Measurements from ENCODE around the gene TRIML2. TPM values are rescaled to one million over a fixed set of nuclear protein-coding genes. Genes with fewer than 3 reads are reported as not detected.

TRIML2 gene
- total and polyA plus RNA-seq, 4 experiments from 2014 or later: not detected

- H3K4me1 Mint-ChIP-seq: no peaks in the 10 kb centered on the region
- H3K27me3 ChIP-seq (ENCODE audit: insufficient read depth, low read length): no peaks in the 10 kb centered on the region
- H3K9me3 Mint-ChIP-seq: peaks cover 0 to 20% (median 7%) of the 10 kb centered on the region in 8 donors
- H3K27ac Mint-ChIP-seq: no peak overlapping the region
- no peak for DNase-seq
- H3K9me3 ChIP-seq (ENCODE audit: control insufficient read depth in 1 of 2, low read length in 2 of 2): no peaks in the 10 kb centered on the region
- intact Hi-C loops (cut with micrococcal nuclease): no loop called here
- CTCF ChIA-PET (ENCODE audit: partially characterized antibody): no interaction called here
- POLR2A ChIA-PET (ENCODE audit: partially characterized antibody): no interaction called here
- no peaks in the 10 kb centered on the region for H3K27me3 Mint-ChIP-seq
- H3K27ac ChIP-seq (ENCODE audit: low read depth, low read length): no peak overlapping the region
- H3K4me1 ChIP-seq (ENCODE audit: insufficient read depth, low read length): no peaks in the 10 kb centered on the region
- no peak overlapping the region for H3K4me3 Mint-ChIP-seq
- no peaks in the 10 kb centered on the region for H3K36me3 Mint-ChIP-seq
- no peak overlapping the region for H3K4me3 ChIP-seq (ENCODE audit: low read length in 2 of 2)
- H3K36me3 ChIP-seq (ENCODE audit: insufficient read depth, low read length): no peaks in the 10 kb centered on the region
Observed at GRCh38 chr4:188143731-188144130, 34.3 kb upstream of the TRIML2 start.

GRCh38 chr4:188139671-188140070 is 30.3 kb upstream of the TRIML2 start:
- POLR2A ChIA-PET (ENCODE audit: partially characterized antibody): no interaction called here
- peaks cover 0 to 16% (median 7%) of the 10 kb centered on the region in 8 donors for H3K9me3 Mint-ChIP-seq
- CTCF ChIA-PET (ENCODE audit: partially characterized antibody): no interaction called here
- Histone ChIP-seq H3K4me3 (ENCODE audit: low read length in 2 of 2) (no peak overlapping the region), H3K36me3 (ENCODE audit: insufficient read depth, low read length) (no peaks in the 10 kb centered on the region), H3K27ac (ENCODE audit: low read depth, low read length) (no peak overlapping the region), H3K27me3 (ENCODE audit: insufficient read depth, low read length) (no peaks in the 10 kb centered on the region), H3K4me1 (ENCODE audit: insufficient read depth, low read length) (no peaks in the 10 kb centered on the region), H3K9me3 (ENCODE audit: control insufficient read depth in 1 of 2, low read length in 2 of 2) (no peaks in the 10 kb centered on the region)
- intact Hi-C loops (cut with micrococcal nuclease): no loop called here
- H3K27ac Mint-ChIP-seq: no peak overlapping the region
- no peaks in the 10 kb centered on the region for H3K4me1 Mint-ChIP-seq
- H3K36me3 Mint-ChIP-seq: no peaks in the 10 kb centered on the region
- DNase-seq: no peak
- H3K4me3 Mint-ChIP-seq: no peak overlapping the region
- no peaks in the 10 kb centered on the region for H3K27me3 Mint-ChIP-seq

- peaks cover 0 to 16% (median 6%) of the 10 kb centered on the region in 8 donors for H3K9me3 Mint-ChIP-seq
- H3K4me1 Mint-ChIP-seq: no peaks in the 10 kb centered on the region
- no peak within 1 kb of the TSS for H3K4me3 Mint-ChIP-seq
- H3K36me3 Mint-ChIP-seq: no peaks in the 10 kb centered on the region
- no peaks in the 10 kb centered on the region for H3K4me1 ChIP-seq (ENCODE audit: insufficient read depth, low read length)
- ChIA-PET POLR2A (ENCODE audit: partially characterized antibody) (no interaction called here), CTCF (ENCODE audit: partially characterized antibody) (no interaction called here)
- no peaks in the 10 kb centered on the region for H3K36me3 ChIP-seq (ENCODE audit: insufficient read depth, low read length)
- no peaks in the 10 kb centered on the region for H3K9me3 ChIP-seq (ENCODE audit: control insufficient read depth in 1 of 2, low read length in 2 of 2)
- no peak within 1 kb of the TSS for H3K27ac Mint-ChIP-seq
- H3K27me3 ChIP-seq (ENCODE audit: insufficient read depth, low read length): no peaks in the 10 kb centered on the region
- no peak within 1 kb of the TSS for H3K27ac ChIP-seq (ENCODE audit: low read depth, low read length)
- intact Hi-C loops (cut with micrococcal nuclease): no loop called here
- H3K27me3 Mint-ChIP-seq: no peaks in the 10 kb centered on the region
- DNase-seq: no peak
- no peak within 1 kb of the TSS for H3K4me3 ChIP-seq (ENCODE audit: low read length in 2 of 2)
Observed at GRCh38 chr4:188139141-188139540, 29.7 kb upstream of the TRIML2 start, which contains the start of gene TRIML1. Gene TRIML1 (plus strand): TSS chr4:188139441. CDS start chr4:188139559, 118 bp downstream.

- H3K4me3 Mint-ChIP-seq: no peak overlapping the region
- Histone ChIP-seq H3K4me1 (ENCODE audit: insufficient read depth, low read length) (no peaks in the 10 kb centered on the region), H3K27ac (ENCODE audit: low read depth, low read length) (no peak overlapping the region), H3K4me3 (ENCODE audit: low read length in 2 of 2) (no peak overlapping the region), H3K9me3 (ENCODE audit: control insufficient read depth in 1 of 2, low read length in 2 of 2) (no peaks in the 10 kb centered on the region), H3K36me3 (ENCODE audit: insufficient read depth, low read length) (no peaks in the 10 kb centered on the region), H3K27me3 (ENCODE audit: insufficient read depth, low read length) (no peaks in the 10 kb centered on the region)
- H3K4me1 Mint-ChIP-seq: no peaks in the 10 kb centered on the region
- ChIA-PET CTCF (ENCODE audit: partially characterized antibody) (no interaction called here), POLR2A (ENCODE audit: partially characterized antibody) (no interaction called here)
- H3K9me3 Mint-ChIP-seq: peaks cover 0 to 16% (median 7%) of the 10 kb centered on the region in 8 donors
- H3K27ac Mint-ChIP-seq: no peak overlapping the region
- intact Hi-C loops (cut with micrococcal nuclease): no loop called here
- no peaks in the 10 kb centered on the region for H3K36me3 Mint-ChIP-seq
- no peak for DNase-seq
- H3K27me3 Mint-ChIP-seq: no peaks in the 10 kb centered on the region
Observed at GRCh38 chr4:188138227-188138626, 28.8 kb upstream of the TRIML2 start.

GRCh38 chr4:188132232-188132631 is 22.8 kb upstream of the TRIML2 start:
- Mint-ChIP-seq H3K4me3 (no peak overlapping the region), H3K27me3 (no peaks in the 10 kb centered on the region), H3K4me1 (no peaks in the 10 kb centered on the region), H3K27ac (no peak overlapping the region), H3K36me3 (no peaks in the 10 kb centered on the region), H3K9me3 (peaks cover 0 to 12% (median 5%) of the 10 kb centered on the region in 8 donors)
- CTCF ChIA-PET (ENCODE audit: partially characterized antibody): no interaction called here
- Histone ChIP-seq H3K4me1 (ENCODE audit: insufficient read depth, low read length) (no peaks in the 10 kb centered on the region), H3K36me3 (ENCODE audit: insufficient read depth, low read length) (no peaks in the 10 kb centered on the region), H3K27me3 (ENCODE audit: insufficient read depth, low read length) (no peaks in the 10 kb centered on the region), H3K9me3 (ENCODE audit: control insufficient read depth in 1 of 2, low read length in 2 of 2) (no peaks in the 10 kb centered on the region), H3K27ac (ENCODE audit: low read depth, low read length) (no peak overlapping the region), H3K4me3 (ENCODE audit: low read length in 2 of 2) (no peak overlapping the region)
- intact Hi-C loops (cut with micrococcal nuclease): no loop called here
- POLR2A ChIA-PET (ENCODE audit: partially characterized antibody): no interaction called here
- no peak for DNase-seq

- no peak for DNase-seq
- Histone ChIP-seq H3K27me3 (ENCODE audit: insufficient read depth, low read length) (no peaks in the 10 kb centered on the region), H3K9me3 (ENCODE audit: control insufficient read depth in 1 of 2, low read length in 2 of 2) (no peaks in the 10 kb centered on the region), H3K4me3 (ENCODE audit: low read length in 2 of 2) (no peak overlapping the region), H3K4me1 (ENCODE audit: insufficient read depth, low read length) (no peaks in the 10 kb centered on the region), H3K36me3 (ENCODE audit: insufficient read depth, low read length) (no peaks in the 10 kb centered on the region), H3K27ac (ENCODE audit: low read depth, low read length) (no peak overlapping the region)
- Mint-ChIP-seq H3K27ac (no peak overlapping the region), H3K27me3 (no peaks in the 10 kb centered on the region), H3K4me3 (no peak overlapping the region), H3K36me3 (no peaks in the 10 kb centered on the region), H3K9me3 (peaks cover 0 to 15% (median 3%) of the 10 kb centered on the region in 8 donors), H3K4me1 (no peaks in the 10 kb centered on the region)
- ChIA-PET CTCF (ENCODE audit: partially characterized antibody) (no interaction called here), POLR2A (ENCODE audit: partially characterized antibody) (no interaction called here)
- intact Hi-C loops (cut with micrococcal nuclease): no loop called here
Observed at GRCh38 chr4:188130355-188130754, 21.0 kb upstream of the TRIML2 start.

GRCh38 chr4:188127214-188127874 is 17.9 kb upstream of the TRIML2 start:
- Mint-ChIP-seq H3K9me3 (peaks cover 0 to 15% (median 5%) of the 10 kb centered on the region in 8 donors), H3K4me1 (no peaks in the 10 kb centered on the region), H3K27ac (no peak overlapping the region), H3K27me3 (no peaks in the 10 kb centered on the region), H3K4me3 (no peak overlapping the region), H3K36me3 (no peaks in the 10 kb centered on the region)
- intact Hi-C loops (cut with micrococcal nuclease): no loop called here
- no peak overlapping the region for H3K4me3 ChIP-seq (ENCODE audit: low read length in 2 of 2)
- H3K27ac ChIP-seq (ENCODE audit: low read depth, low read length): no peak overlapping the region
- no peaks in the 10 kb centered on the region for H3K9me3 ChIP-seq (ENCODE audit: control insufficient read depth in 1 of 2, low read length in 2 of 2)
- no peaks in the 10 kb centered on the region for H3K27me3 ChIP-seq (ENCODE audit: insufficient read depth, low read length)
- CTCF ChIA-PET (ENCODE audit: partially characterized antibody): no interaction called here
- H3K36me3 ChIP-seq (ENCODE audit: insufficient read depth, low read length): no peaks in the 10 kb centered on the region
- H3K4me1 ChIP-seq (ENCODE audit: insufficient read depth, low read length): no peaks in the 10 kb centered on the region
- DNase-seq: no peak
- POLR2A ChIA-PET (ENCODE audit: partially characterized antibody): no interaction called here

GRCh38 chr4:188121530-188121929 is 12.1 kb upstream of the TRIML2 start:
- Mint-ChIP-seq H3K4me1 (no peaks in the 10 kb centered on the region), H3K36me3 (no peaks in the 10 kb centered on the region), H3K27me3 (no peaks in the 10 kb centered on the region), H3K27ac (no peak overlapping the region), H3K4me3 (no peak overlapping the region), H3K9me3 (peaks cover 0 to 16% (median 8%) of the 10 kb centered on the region in 8 donors)
- Histone ChIP-seq H3K36me3 (ENCODE audit: insufficient read depth, low read length) (no peaks in the 10 kb centered on the region), H3K9me3 (ENCODE audit: control insufficient read depth in 1 of 2, low read length in 2 of 2) (no peaks in the 10 kb centered on the region), H3K27ac (ENCODE audit: low read depth, low read length) (no peak overlapping the region), H3K4me3 (ENCODE audit: low read length in 2 of 2) (no peak overlapping the region), H3K4me1 (ENCODE audit: insufficient read depth, low read length) (no peaks in the 10 kb centered on the region), H3K27me3 (ENCODE audit: insufficient read depth, low read length) (no peaks in the 10 kb centered on the region)
- ChIA-PET CTCF (ENCODE audit: partially characterized antibody) (no interaction called here), POLR2A (ENCODE audit: partially characterized antibody) (no interaction called here)
- DNase-seq: no peak
- intact Hi-C loops (cut with micrococcal nuclease): no loop called here

Data from CD4-positive, alpha-beta memory T cell (primary cell).